ENCODE measurements around the gene ARID2.

GRCh38 chr12:45872446-45872845 is 142.9 kb downstream of the ARID2 start:
- no peak for TF ChIP-seq EZH2 (IDR thresholded peaks at IDR 0.05; ENCODE audit: insufficient read depth, poor library complexity, severe bottlenecking)
- TF ChIP-seq EZH2phosphoT487 (IDR thresholded peaks at IDR 0.05; ENCODE audit: insufficient read depth, low read depth), result no peak

Data from GM23248 (cell line).